HG03378 (cell line): Measurements from ENCODE around the gene ZNF333.
"Not testable (repeated sequence)": the region's sequence is repeated elsewhere in the genome, so short reads cannot be mapped to it uniquely, and the experiment has no call there.

ENCODE experiments used
- ATAC-seq: cut with Tn5 transposase; IDR thresholded peaks from one replicate; pipeline ENCODE4 v1.9.1; 2021; ENCODE audit warnings: mild to moderate bottlenecking, moderate library complexity; ENCODE audit not compliant: unreplicated experiment

Gene ZNF333

GRCh38 chr19:14765841-14766240 lies 76.0 kb downstream of the ZNF333 start:
- ATAC-seq = not testable (repeated sequence)

DNA sequence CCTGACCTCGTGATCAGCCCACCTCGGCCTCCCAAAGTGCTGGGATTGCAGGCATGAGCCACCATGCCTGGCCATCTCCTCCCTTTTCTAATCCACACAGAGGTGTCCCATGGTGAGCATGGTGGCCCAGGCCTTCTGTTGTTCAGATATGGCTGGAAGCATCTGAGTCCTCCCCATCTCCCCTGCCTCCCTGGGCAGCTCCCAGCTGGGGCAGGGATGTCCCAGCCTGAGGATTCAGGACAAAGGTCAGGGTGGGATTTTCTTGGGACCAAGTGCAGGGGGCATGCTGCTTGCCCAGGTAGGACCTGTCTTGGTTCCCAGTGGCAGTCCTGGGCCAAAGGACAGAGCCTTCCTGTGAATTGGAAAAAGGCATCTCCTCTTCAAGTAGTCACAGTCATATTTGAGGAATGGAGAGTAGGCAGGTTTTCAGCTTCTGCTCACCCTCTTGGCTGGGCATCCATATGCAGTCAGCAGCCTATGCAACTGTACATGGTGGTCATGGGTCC lies 77.7 kb downstream of the ZNF333 start:
- ATAC-seq = no peak

DNA sequence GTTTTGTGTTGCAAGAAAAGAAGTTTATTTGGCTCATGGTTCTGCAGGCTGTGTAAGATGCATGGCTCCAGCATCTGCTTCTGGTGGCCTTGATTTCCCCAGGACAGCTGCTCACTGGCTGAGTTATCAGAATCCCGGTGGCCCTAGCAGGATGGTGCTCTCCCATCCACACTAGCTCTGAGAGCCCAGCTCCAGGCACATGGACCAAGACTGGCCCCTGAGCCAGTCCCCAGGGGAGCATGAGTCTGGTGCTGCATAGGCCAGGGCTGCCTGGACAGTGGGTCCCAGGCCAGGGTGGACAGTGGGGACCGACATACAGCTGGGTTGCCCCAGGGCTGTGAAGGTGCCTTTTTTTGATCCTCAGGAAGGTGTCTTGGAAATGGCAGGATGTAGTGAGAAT lies 78.2 kb downstream of the ZNF333 start:
- no peak for ATAC-seq

DNA sequence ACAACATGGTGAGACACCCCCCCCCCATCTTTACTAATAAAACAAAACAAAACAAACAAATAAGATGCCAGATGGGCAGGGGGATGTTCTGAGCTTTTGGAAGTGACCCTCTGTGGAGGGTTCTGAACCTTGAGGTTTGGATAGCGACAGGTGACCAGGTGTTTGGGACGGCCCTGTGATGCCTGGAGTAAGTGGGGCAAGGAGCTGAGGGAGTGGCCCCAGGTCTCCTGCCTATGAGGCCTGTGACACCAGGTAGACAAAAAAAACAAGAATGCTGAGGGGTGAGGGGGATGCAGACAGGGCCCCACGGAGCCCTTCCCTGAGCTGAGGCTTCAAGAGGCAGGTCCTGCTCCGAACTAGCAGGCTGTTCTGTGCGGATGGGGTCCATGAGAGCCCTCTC lies 79.4 kb downstream of the ZNF333 start:
- no peak for ATAC-seq

GRCh38 chr19:14770136-14770535 lies 80.3 kb downstream of the ZNF333 start:
- ATAC-seq = no peak

GRCh38 chr19:14770944-14771839 lies 81.3 kb downstream of the ZNF333 start:
- no peak for ATAC-seq

GRCh38 chr19:14772467-14772866 lies 82.6 kb downstream of the ZNF333 start:
- ATAC-seq = no peak

- ATAC-seq = no peak
Observed at GRCh38 chr19:14772995-14773394, 83.1 kb downstream of the ZNF333 start.

- ATAC-seq = not testable (repeated sequence)
Observed at GRCh38 chr19:14773722-14774121, 83.9 kb downstream of the ZNF333 start.

GRCh38 chr19:14774373-14774772 lies 84.5 kb downstream of the ZNF333 start:
- ATAC-seq = no peak

DNA sequence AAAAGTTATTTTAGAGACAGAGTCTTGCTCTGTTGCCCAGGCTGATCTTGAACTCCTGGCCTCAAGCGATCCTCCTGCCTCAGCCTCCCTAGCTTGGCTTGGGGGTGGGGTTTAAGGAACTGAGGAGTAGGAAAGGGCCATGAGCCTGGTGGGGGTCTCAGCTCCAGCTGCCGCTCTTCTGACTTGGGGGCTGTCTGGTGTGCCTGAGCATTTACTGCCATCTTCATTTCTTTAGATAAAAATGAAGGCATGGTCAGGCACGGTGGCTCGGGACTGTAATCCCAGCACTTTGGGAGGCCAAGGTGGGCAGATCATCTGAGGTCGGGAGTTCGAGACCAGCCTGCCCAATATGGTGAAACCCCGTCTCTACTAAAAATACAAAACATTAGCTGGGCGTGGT lies 85.5 kb downstream of the ZNF333 start:
- not testable (repeated sequence) for ATAC-seq

GRCh38 chr19:14775869-14776586 lies 86.2 kb downstream of the ZNF333 start:
- ATAC-seq = no peak

GRCh38 chr19:14777645-14778044 lies 87.8 kb downstream of the ZNF333 start:
- ATAC-seq = not testable (repeated sequence)

DNA sequence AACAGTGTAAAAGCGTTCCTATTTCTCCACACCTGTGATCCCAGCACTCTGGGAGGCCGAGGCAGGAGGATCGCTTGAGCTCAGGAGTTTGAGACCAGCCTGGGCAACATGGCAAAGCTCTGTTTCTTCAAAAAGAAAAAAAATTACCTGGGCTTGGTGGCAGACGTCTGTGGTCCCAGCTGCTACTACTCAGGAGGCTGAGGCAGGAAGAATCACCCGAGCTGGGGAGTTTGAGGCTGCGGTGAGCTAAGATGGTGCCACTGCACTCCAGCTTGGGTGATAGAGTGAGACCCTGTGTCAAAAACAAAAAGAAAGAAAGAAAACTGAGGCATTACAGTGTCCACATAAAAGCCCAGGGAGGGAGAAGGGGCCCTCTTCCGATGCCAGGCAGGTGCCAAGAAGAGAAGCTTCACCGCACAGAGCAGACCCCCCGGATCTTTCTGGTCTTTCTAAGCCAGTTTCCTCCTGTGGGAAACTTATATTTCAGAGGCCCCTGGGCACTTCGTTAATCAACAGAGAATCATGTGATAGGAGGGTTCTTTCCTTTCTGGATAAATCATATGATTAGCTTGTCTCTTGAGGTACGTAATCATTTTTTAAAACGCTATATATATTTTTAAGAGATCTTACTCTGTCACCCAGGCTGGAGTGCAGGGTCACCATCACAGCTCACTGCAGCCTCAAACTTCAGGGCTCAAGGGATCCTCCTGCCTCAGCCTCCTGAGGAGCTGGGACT lies 88.4 kb downstream of the ZNF333 start, which contains the start of gene ADGRE2:
ADGRE2 (minus strand) TSS at position 451 of the 736 bp plus-strand sequence. CDS start 1,804 bp downstream, outside the sequence.
- ATAC-seq = not testable (repeated sequence)

DNA sequence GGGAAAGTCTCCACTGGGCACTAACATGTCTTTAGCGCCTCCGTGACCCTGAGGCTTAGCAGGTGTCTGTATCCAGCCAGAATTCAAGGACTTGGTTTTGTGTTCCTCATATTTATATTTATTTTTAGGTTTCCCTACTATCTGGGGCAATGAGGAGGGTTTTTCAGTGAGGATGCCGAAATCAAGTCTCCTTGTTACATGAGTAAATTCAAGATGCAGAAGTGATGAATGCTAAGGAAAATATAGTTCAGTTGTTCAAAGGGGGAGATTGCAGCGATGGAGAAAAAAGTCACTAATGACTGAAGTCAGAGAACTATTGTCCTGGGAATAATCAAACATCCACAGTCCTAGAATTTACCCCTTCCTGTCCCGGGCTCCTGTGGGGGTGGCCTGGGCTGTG lies 89.3 kb downstream of the ZNF333 start:
- no peak for ATAC-seq

- not testable (repeated sequence) for ATAC-seq
Observed at GRCh38 chr19:14780622-14781225, 90.9 kb downstream of the ZNF333 start.

DNA sequence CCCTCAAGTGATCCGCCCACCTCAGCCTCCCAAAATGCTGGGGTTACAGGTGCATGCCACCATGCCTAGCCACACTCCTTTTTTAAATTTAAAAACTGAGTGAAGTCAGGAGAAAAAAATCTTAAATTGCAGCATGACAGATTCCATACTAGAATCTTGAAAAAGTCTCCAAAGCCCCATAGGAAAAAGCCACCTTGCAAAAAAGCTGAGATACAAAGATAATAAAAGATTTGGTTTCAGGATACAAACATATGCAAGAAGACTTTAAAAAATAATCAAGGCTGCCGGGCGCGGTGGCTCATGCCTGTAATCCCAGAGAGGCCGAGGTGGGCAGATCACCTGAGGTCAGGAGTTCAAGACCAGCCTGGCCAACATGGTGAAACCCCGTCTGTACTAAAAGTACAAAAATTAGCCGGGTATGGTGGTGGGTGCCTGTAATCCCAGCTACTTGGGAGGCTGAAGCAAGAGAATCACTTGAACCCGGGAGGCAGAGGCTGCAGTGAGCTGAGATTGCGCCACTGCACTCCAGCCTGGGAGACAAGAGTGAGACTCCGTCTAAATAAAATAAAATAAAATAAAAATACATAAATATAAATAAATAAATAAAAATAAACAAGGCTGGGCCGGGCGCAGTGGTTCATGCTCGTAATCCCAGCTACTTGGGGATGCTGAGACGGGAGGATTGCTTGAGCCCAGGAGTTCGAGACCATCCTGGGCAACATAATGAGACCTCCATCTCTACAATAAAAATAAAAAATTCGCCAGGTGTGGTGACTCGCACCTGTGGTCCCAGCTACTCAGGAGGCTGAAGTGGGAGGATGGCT lies 92.1 kb downstream of the ZNF333 start:
- ATAC-seq = not testable (repeated sequence)

GRCh38 chr19:14782626-14783409 lies 93.0 kb downstream of the ZNF333 start:
- no peak for ATAC-seq
